K562 (cell line): ENCODE measurements around the gene ZNF615. TPM values are rescaled to one million over a fixed set of nuclear protein-coding genes. Genes with fewer than 3 reads are reported as not detected.

Experiments
- ATF1 ChIP-seq, 2 experiments: fragments of 450-650 bp in 1 of 2; IDR thresholded peaks; 2 replicates each; pipeline ENCODE4 v1.6.1; 2016; ENCODE audit warnings: missing compliant biosample characterization in 1 of 2, missing genetic modification characterization in 1 of 2
- ATF7 ChIP-seq: fragments of 450-650 bp; IDR thresholded peaks from 2 replicates; pipeline ENCODE4 v1.7.1; 2014; ENCODE audit warnings: mild to moderate bottlenecking, moderate library complexity
- CBFA2T3 ChIP-seq: fragments of 450-650 bp; IDR thresholded peaks from 2 replicates; pipeline ENCODE4 v1.6.1; 2017
- CREM ChIP-seq: IDR thresholded peaks from 2 replicates; pipeline ENCODE4 v1.6.1; 2014; ENCODE audit warnings: antibody characterized with exemption, low read depth
- CXXC5 ChIP-seq: fragments of 250-450 bp; sonication (Bioruptor Pico); IDR thresholded peaks from 2 replicates; pipeline ENCODE4 v1.8.0; 2022; ENCODE audit warnings: inconsistent platforms, mild to moderate bottlenecking, moderate library complexity
- ELF1 ChIP-seq: fragments of 200-800 bp; sonication (Bioruptor generic); IDR thresholded peaks from 2 replicates; pipeline ENCODE4 v1.6.1; 2016; ENCODE audit warnings: missing genetic modification characterization, missing compliant biosample characterization
- ETV1 ChIP-seq: fragments of 450-650 bp; conservative IDR thresholded peaks from 2 replicates; pipeline ENCODE4 v1.6.1; 2016; ENCODE audit warnings: missing genetic modification characterization, control low read depth, low read depth, missing compliant biosample characterization
- FOXJ2 ChIP-seq: fragments of 200-800 bp; sonication (Bioruptor generic); IDR thresholded peaks from 2 replicates; pipeline ENCODE4 v1.6.1; 2016; ENCODE audit warnings: missing genetic modification characterization, missing compliant biosample characterization
- JUND ChIP-seq, 2 experiments: IDR thresholded peaks; 2 replicates in 1 of 2; 3 replicates in 1 of 2; pipeline ENCODE4 v1.6.1; 2011; ENCODE audit warnings: borderline replicate concordance in 2 of 2, low read depth in 2 of 2, low read length in 2 of 2, improper control_type of control experiment in 1 of 2, missing biosample characterization in 1 of 2, missing genetic modification characterization in 1 of 2, missing genetic modification reagents in 1 of 2
- MTA3 ChIP-seq: fragments of 450-650 bp; formaldehyde crosslinking; IDR thresholded peaks from 2 replicates; pipeline ENCODE4 v1.6.1; 2017; ENCODE audit warnings: mild to moderate bottlenecking, borderline replicate concordance
- MYBL2 ChIP-seq, 2 experiments: fragments of 450-650 bp in 1 of 2; sonication (generic) in 1 of 2; formaldehyde crosslinking in 1 of 2; IDR thresholded peaks; 2 replicates each; pipeline versions ENCODE4 v1.6.1 to v1.8.1; 2017 to 2022; ENCODE audit warnings: borderline replicate concordance in 1 of 2, inconsistent platforms in 1 of 2, low read depth in 1 of 2, mild to moderate bottlenecking in 1 of 2, missing genetic modification reagents in 1 of 2, moderate library complexity in 1 of 2
- NR3C1 ChIP-seq: sonication (generic); formaldehyde crosslinking; IDR thresholded peaks from 2 replicates; pipeline ENCODE4 v1.8.1; 2022; ENCODE audit warnings: missing genetic modification reagents
- NRF1 ChIP-seq, 2 experiments: fragments of 450-650 bp; IDR thresholded peaks in 1 of 2; conservative IDR thresholded peaks in 1 of 2; 2 replicates each; pipeline ENCODE4 v1.6.1; 2014; ENCODE audit warnings: mild to moderate bottlenecking in 2 of 2
- PHF20 ChIP-seq: fragments of 450-650 bp; IDR thresholded peaks from 2 replicates; pipeline ENCODE4 v1.6.1; 2018; ENCODE audit not compliant: partially characterized antibody
- POU5F1 ChIP-seq: fragments of 150-350 bp; IDR thresholded peaks from 2 replicates; pipeline ENCODE4 v1.6.1; 2014; ENCODE audit warnings: borderline replicate concordance, low read length, low read depth, mild to moderate bottlenecking; ENCODE audit not compliant: partially characterized antibody
- RBM25 ChIP-seq: fragments of 200-400 bp; formaldehyde crosslinking; IDR thresholded peaks from 2 replicates; pipeline ENCODE4 v1.6.1; 2018; ENCODE audit warnings: low read length, low read depth, moderate library complexity; ENCODE audit not compliant: severe bottlenecking
- YY1 ChIP-seq, 3 experiments: IDR thresholded peaks; 2 replicates each; pipeline ENCODE4 v1.6.1; 2011; ENCODE audit warnings: low read length in 2 of 3, mild to moderate bottlenecking in 2 of 3, moderate library complexity in 2 of 3, borderline replicate concordance in 1 of 3, control low read depth in 1 of 3, low read depth in 1 of 3; ENCODE audit not compliant: insufficient read depth in 3 of 3, insufficient replicate concordance in 2 of 3, control insufficient read depth in 1 of 3, insufficient read length in 1 of 3; ENCODE audit errors: extremely low read depth in 1 of 3
- ZBTB1 ChIP-seq: sonication (generic); formaldehyde crosslinking; IDR thresholded peaks from 2 replicates; pipeline ENCODE4 v1.8.1; 2023; ENCODE audit warnings: missing genetic modification reagents, low read depth, mild to moderate bottlenecking, borderline replicate concordance
- ZNF143 ChIP-seq: sonication (generic); formaldehyde crosslinking; IDR thresholded peaks from 2 replicates; pipeline ENCODE4 v1.9.0; 2022; ENCODE audit warnings: mild to moderate bottlenecking, missing genetic modification reagents
- ZNF174 ChIP-seq: fragments of 250-450 bp; sonication (Bioruptor Pico); IDR thresholded peaks from 2 replicates; pipeline ENCODE4 v1.4.0; 2020; ENCODE audit warnings: mild to moderate bottlenecking
- ZNF408 ChIP-seq: fragments of 250-450 bp; sonication (Bioruptor Pico); IDR thresholded peaks from 2 replicates; pipeline ENCODE4 v1.4.0; 2020; ENCODE audit warnings: low read depth, mild to moderate bottlenecking, moderate library complexity
- ZNF639 ChIP-seq, 2 experiments: fragments of 200-800 bp in 1 of 2; sonication (Bioruptor generic) in 1 of 2; sonication (generic) in 1 of 2; formaldehyde crosslinking in 1 of 2; IDR thresholded peaks in 1 of 2; conservative IDR thresholded peaks in 1 of 2; 2 replicates each; pipeline versions ENCODE4 v1.5.0 to v1.6.1; 2016 to 2020; ENCODE audit warnings: missing compliant biosample characterization in 1 of 2, missing genetic modification characterization in 1 of 2, missing genetic modification reagents in 1 of 2
- ZNF766 ChIP-seq: fragments of 200-800 bp; sonication (Bioruptor generic); conservative IDR thresholded peaks from 2 replicates; pipeline ENCODE4 v1.6.1; 2016; ENCODE audit warnings: missing genetic modification characterization, missing compliant biosample characterization
- ZSCAN32 ChIP-seq: fragments of 450-650 bp; formaldehyde crosslinking; IDR thresholded peaks from 2 replicates; pipeline ENCODE4 v1.4.0; 2020; ENCODE audit warnings: mild to moderate bottlenecking, moderate library complexity
- polyA plus RNA-seq, 8 experiments: library from polyadenylated mRNA; depleted of rRNA in 4 of 8; stranded (reverse) in 5 of 8; unstranded in 3 of 8; fragments of >200 nt; fragmentation: Nextera tagmentation in 2 of 8; fragmentation: Illumina TruSeq in 1 of 8; extraction: Ambion mirVana in 2 of 8; extraction: Trizol in 1 of 8; gene quantifications; 2 replicates each; pipeline versions ENCODE4 v1.2.1 to v1.2.3, GENCODE V29; 2011 to 2014; ENCODE audit warnings: inconsistent platforms in 1 of 8, missing spikeins in 1 of 8
- total RNA-seq, 7 experiments: library from RNA; depleted of rRNA in 6 of 7; stranded (reverse); fragments of >200 nt in 6 of 7; fragmentation: Illumina TruSeq in 2 of 7; extraction: Trizol in 2 of 7; gene quantifications; 2 replicates each; pipeline versions ENCODE4 v1.2.1 to v1.2.3, GENCODE V29; 2011 to 2021; ENCODE audit warnings: low replicate concordance in 1 of 7

Gene ZNF615
- total and polyA plus RNA-seq, 9 of the 15 experiments (the other 6 are each of a cell fraction or from before 2014, with no cell fraction given), result 1.2 to 4.4 (median 2.7) TPM

GRCh38 chr19:51986309-51987291, 21.4 kb downstream of the ZNF615 start, which contains the start of gene ZNF350 (continued):
- TF ChIP-seq ZSCAN32 (CRISPR knock-in tag), result no peak
- 0 out of 4 replicates have a peak, but pooled peaks of 1 of the 2 experiments have one; percentile 22 for TF ChIP-seq NRF1 (conservative IDR thresholded peaks at IDR 0.05 in 1 of 2, IDR thresholded peaks at IDR 0.05 in 1 of 2)
- no peak for TF ChIP-seq ZNF174 (CRISPR knock-in tag)
- no peak for TF ChIP-seq CBFA2T3
- TF ChIP-seq FOXJ2 (tag), result peak; percentile 76
- TF ChIP-seq POU5F1, result peak; percentile 94
- peak; percentile 96 to 100 (median 100) for TF ChIP-seq YY1 (IDR thresholded peaks at IDR 0.05; ENCODE audit: borderline replicate concordance in 1 of 3, control insufficient read depth in 1 of 3, extremely low read depth in 1 of 3, insufficient read depth in 3 of 3, insufficient read length in 1 of 3, insufficient replicate concordance in 2 of 3, low read depth in 1 of 3, low read length in 2 of 3)
- TF ChIP-seq ZNF766 (CRISPR knock-in tag), result peak; percentile 92
- TF ChIP-seq JUND (IDR thresholded peaks at IDR 0.05; ENCODE audit: borderline replicate concordance, low read depth, low read length), result peak; percentile 32; the same call in 1 of the 2 replicates
- peak; percentile 51; the same call in 1 of the 3 replicates for TF ChIP-seq JUND (tag; IDR thresholded peaks at IDR 0.05; ENCODE audit: borderline replicate concordance, low read depth, low read length)
- TF ChIP-seq ZNF143 (CRISPR knock-in tag), result peak; percentile 76
- TF ChIP-seq ZBTB1, result no peak
- TF ChIP-seq ATF7, result peak; percentile 34; the same call in 1 of the 2 replicates
- no peak for TF ChIP-seq ZNF408 (CRISPR knock-in tag)
- TF ChIP-seq ATF1 (CRISPR knock-in tag; IDR thresholded peaks at IDR 0.05), result no peak
- TF ChIP-seq ATF1 (tag; IDR thresholded peaks at IDR 0.05), result peak; percentile 32; the same call in 1 of the 2 replicates
- 0 out of 4 replicates have a peak, but pooled peaks of 1 of the 2 experiments have one; percentile 71 for TF ChIP-seq ZNF639 (CRISPR knock-in tag; conservative IDR thresholded peaks at IDR 0.05 in 1 of 2, IDR thresholded peaks at IDR 0.05 in 1 of 2)
- TF ChIP-seq PHF20, result peak; percentile 91
- TF ChIP-seq MTA3, result peak; percentile 98
- TF ChIP-seq MYBL2 (IDR thresholded peaks at IDR 0.05; ENCODE audit: low read depth), result peak; percentile 63; the same call in 1 of the 2 replicates
- TF ChIP-seq MYBL2 (CRISPR knock-in tag; IDR thresholded peaks at IDR 0.05; ENCODE audit: borderline replicate concordance), result no peak
- no peak for TF ChIP-seq RBM25
- TF ChIP-seq ELF1 (tag), result peak; percentile 93
- TF ChIP-seq NR3C1 (CRISPR knock-in tag), result no peak
- peak; percentile 51; the same call in 1 of the 2 replicates for TF ChIP-seq CREM
- TF ChIP-seq CXXC5 (CRISPR knock-in tag), result peak; percentile 65
- peak; percentile 53; the same call in 1 of the 2 replicates for TF ChIP-seq ETV1 (tag)
